ENCODE measurements around the gene MMP27.

GRCh38 chr11:102717280-102717679 lies 11.7 kb upstream of the MMP27 start:
- TF ChIP-seq CTCF (IDR thresholded peaks at IDR 0.05), result no peak
- no peak for TF ChIP-seq EP300 (IDR thresholded peaks at IDR 0.05)
